Measurements from ENCODE around the gene HTR3C.
A peak's percentile ranks its signal among the peaks of the same experiment; 100 is the strongest.

Gene HTR3C

GRCh38 chr3:184045995-184046394 is 6.9 kb upstream of the HTR3C start:
- Histone ChIP-seq H3K36me3 (ENCODE audit: control insufficient read depth in 4 of 4, insufficient read depth in 4 of 4, low read length in 3 of 4) (no peaks in the 10 kb centered on the region), H3K27me3 (replicated peaks in 2 of 5; ENCODE audit: control insufficient read depth in 4 of 5, insufficient read depth in 5 of 5, low read length in 4 of 5) (peaks cover 0 to 2% (median 0%) of the 10 kb centered on the region in 5 experiments), H3K4me3 (ENCODE audit: control insufficient read depth in 1 of 7, extremely low read depth in 1 of 7, insufficient read depth in 4 of 7, low read depth in 2 of 7, low read length in 6 of 7) (no peak overlapping the region), H3K4me1 (ENCODE audit: control extremely low read depth in 1 of 4, control insufficient read depth in 4 of 4, insufficient read depth in 4 of 4, low read length in 3 of 4) (peaks cover 0 to 3% (median 0%) of the 10 kb centered on the region in 4 experiments), H3K9me3 (ENCODE audit: control extremely low read depth in 1 of 5, control insufficient read depth in 4 of 5, insufficient read depth in 2 of 5, low read depth in 1 of 5, low read length in 4 of 5) (no peaks in the 10 kb centered on the region), H3K27ac (ENCODE audit: insufficient read depth in 1 of 2, low read depth in 1 of 2, low read length in 2 of 2, poor library complexity in 1 of 2, severe bottlenecking in 2 of 2) (no peak overlapping the region)
- CTCF ChIA-PET: no interaction called here
- WGBS (ENCODE audit: insufficient coverage): 78% methylated on average over 4 of the region's 5 CpGs
- POLR2A ChIA-PET: no interaction called here
- peak in 1 of 3 donors; percentile 21 for DNase-seq

DNA sequence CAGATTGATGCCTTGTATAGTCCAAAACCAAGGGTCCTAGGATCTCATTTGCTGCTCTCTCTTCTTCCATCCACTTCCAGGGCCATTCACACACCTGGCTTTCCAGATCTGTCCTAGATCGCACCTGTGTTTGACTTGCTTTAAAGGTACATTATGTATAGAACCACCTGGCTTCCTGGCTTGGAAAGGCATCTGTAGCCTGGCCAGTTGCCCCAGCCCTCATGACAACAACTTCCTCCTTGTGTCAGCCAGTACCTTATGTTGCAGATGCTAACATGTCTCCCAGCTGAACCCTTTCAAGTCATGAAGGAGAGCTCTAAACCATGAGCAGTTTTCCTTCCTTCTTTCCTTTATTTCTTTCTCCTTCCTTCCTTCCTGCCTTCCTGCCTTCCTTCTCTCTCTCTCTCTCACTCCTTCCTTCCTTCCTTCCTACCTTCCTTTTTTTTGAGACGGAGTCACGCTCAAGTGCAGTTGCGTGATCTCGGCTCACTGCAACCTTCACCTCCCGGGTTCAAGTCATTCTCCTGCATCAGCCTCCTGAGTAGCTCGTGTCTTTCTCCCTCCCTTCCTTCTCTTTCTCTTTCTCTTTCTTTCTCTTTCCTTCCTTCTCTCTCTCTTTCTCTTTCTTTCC is 2.5 kb upstream of the HTR3C start:
- WGBS (ENCODE audit: insufficient coverage): 81% methylated on average over 6 of the region's 7 CpGs
- Histone ChIP-seq H3K27me3 (replicated peaks in 2 of 5; ENCODE audit: control insufficient read depth in 4 of 5, insufficient read depth in 5 of 5, low read length in 4 of 5) (peaks cover 0 to 8% (median 3%) of the 10 kb centered on the region in 5 experiments), H3K36me3 (ENCODE audit: control insufficient read depth in 4 of 4, insufficient read depth in 4 of 4, low read length in 3 of 4) (no peaks in the 10 kb centered on the region), H3K4me1 (ENCODE audit: control extremely low read depth in 1 of 4, control insufficient read depth in 4 of 4, insufficient read depth in 4 of 4, low read length in 3 of 4) (peaks cover 0 to 3% (median 0%) of the 10 kb centered on the region in 4 experiments), H3K4me3 (ENCODE audit: control insufficient read depth in 1 of 7, extremely low read depth in 1 of 7, insufficient read depth in 4 of 7, low read depth in 2 of 7, low read length in 6 of 7) (no peak overlapping the region), H3K27ac (ENCODE audit: insufficient read depth in 1 of 2, low read depth in 1 of 2, low read length in 2 of 2, poor library complexity in 1 of 2, severe bottlenecking in 2 of 2) (no peak overlapping the region), H3K9me3 (ENCODE audit: control extremely low read depth in 1 of 5, control insufficient read depth in 4 of 5, insufficient read depth in 2 of 5, low read depth in 1 of 5, low read length in 4 of 5) (no peaks in the 10 kb centered on the region)
- POLR2A ChIA-PET: no interaction called here
- CTCF ChIA-PET: interaction anchor here (1.4 kb wide), 1 partner anchor 9 kb away, joined by 3 read pairs; no protein-coding TSS in a partner anchor
- DNase-seq: peak in 2 of 3 donors; percentile 25 to 39

- no peak for DNase-seq
- no peaks in the 10 kb centered on the region for H3K9me3 ChIP-seq (ENCODE audit: control extremely low read depth in 1 of 5, control insufficient read depth in 4 of 5, insufficient read depth in 2 of 5, low read depth in 1 of 5, low read length in 4 of 5)
- ChIA-PET CTCF (interaction anchor here (1.1 to 1.5 kb wide), 3 partner anchors 10 to 192 kb away, joined by 3 to 6 read pairs (median 3); partner anchors contain the start of gene EEF1AKMT4), POLR2A (no interaction called here)
- H3K27me3 ChIP-seq (replicated peaks in 2 of 5; ENCODE audit: control insufficient read depth in 4 of 5, insufficient read depth in 5 of 5, low read length in 4 of 5): peaks cover 0 to 3% (median 0%) of the 10 kb centered on the region in 5 experiments
- no peaks in the 10 kb centered on the region for H3K36me3 ChIP-seq (ENCODE audit: control insufficient read depth in 4 of 4, insufficient read depth in 4 of 4, low read length in 3 of 4)
- WGBS (ENCODE audit: insufficient coverage): 91% methylated on average over 8 of the region's 9 CpGs
- no peak overlapping the region for H3K27ac ChIP-seq (ENCODE audit: insufficient read depth in 1 of 2, low read depth in 1 of 2, low read length in 2 of 2, poor library complexity in 1 of 2, severe bottlenecking in 2 of 2)
- no peak overlapping the region for H3K4me3 ChIP-seq (ENCODE audit: control insufficient read depth in 1 of 7, extremely low read depth in 1 of 7, insufficient read depth in 4 of 7, low read depth in 2 of 7, low read length in 6 of 7)
- H3K4me1 ChIP-seq (ENCODE audit: control extremely low read depth in 1 of 4, control insufficient read depth in 4 of 4, insufficient read depth in 4 of 4, low read length in 3 of 4): no peaks in the 10 kb centered on the region
Measured at GRCh38 chr3:184058029-184058428, 5.2 kb downstream of the HTR3C start.

DNA sequence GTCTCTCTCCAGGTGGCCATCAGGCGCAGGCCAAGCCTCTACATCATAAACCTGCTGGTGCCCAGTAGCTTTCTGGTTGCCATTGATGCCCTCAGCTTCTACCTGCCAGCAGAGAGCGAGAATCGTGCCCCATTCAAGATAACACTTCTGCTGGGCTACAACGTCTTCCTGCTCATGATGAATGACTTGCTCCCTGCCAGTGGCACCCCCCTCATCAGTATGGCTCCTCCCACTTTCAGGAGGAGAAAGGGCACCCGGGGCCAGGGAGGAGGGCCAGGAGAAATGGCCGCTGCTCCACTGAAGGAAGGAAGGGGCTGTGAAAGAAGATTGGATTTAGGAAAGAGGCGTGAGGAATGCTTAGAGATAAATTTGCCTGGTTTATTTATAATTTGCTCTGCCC is 6.6 kb downstream of the HTR3C start:
- Histone ChIP-seq H3K9me3 (ENCODE audit: control extremely low read depth in 1 of 5, control insufficient read depth in 4 of 5, insufficient read depth in 2 of 5, low read depth in 1 of 5, low read length in 4 of 5) (no peaks in the 10 kb centered on the region), H3K4me1 (ENCODE audit: control extremely low read depth in 1 of 4, control insufficient read depth in 4 of 4, insufficient read depth in 4 of 4, low read length in 3 of 4) (no peaks in the 10 kb centered on the region), H3K27me3 (replicated peaks in 2 of 5; ENCODE audit: control insufficient read depth in 4 of 5, insufficient read depth in 5 of 5, low read length in 4 of 5) (peaks cover 0 to 2% (median 0%) of the 10 kb centered on the region in 5 experiments), H3K27ac (ENCODE audit: insufficient read depth in 1 of 2, low read depth in 1 of 2, low read length in 2 of 2, poor library complexity in 1 of 2, severe bottlenecking in 2 of 2) (no peak overlapping the region), H3K4me3 (ENCODE audit: control insufficient read depth in 1 of 7, extremely low read depth in 1 of 7, insufficient read depth in 4 of 7, low read depth in 2 of 7, low read length in 6 of 7) (no peak overlapping the region), H3K36me3 (ENCODE audit: control insufficient read depth in 4 of 4, insufficient read depth in 4 of 4, low read length in 3 of 4) (no peaks in the 10 kb centered on the region)
- ChIA-PET POLR2A (no interaction called here), CTCF (no interaction called here)
- DNase-seq: peak in 1 of 3 donors; percentile 12
- 45% methylated on average over 7 of the region's 7 CpGs for WGBS (ENCODE audit: insufficient coverage)

- CTCF ChIA-PET: no interaction called here
- Histone ChIP-seq H3K27me3 (replicated peaks in 2 of 5; ENCODE audit: control insufficient read depth in 4 of 5, insufficient read depth in 5 of 5, low read length in 4 of 5) (no peaks in the 10 kb centered on the region), H3K4me1 (ENCODE audit: control extremely low read depth in 1 of 4, control insufficient read depth in 4 of 4, insufficient read depth in 4 of 4, low read length in 3 of 4) (no peaks in the 10 kb centered on the region), H3K4me3 (ENCODE audit: control insufficient read depth in 1 of 7, extremely low read depth in 1 of 7, insufficient read depth in 4 of 7, low read depth in 2 of 7, low read length in 6 of 7) (no peak overlapping the region), H3K36me3 (ENCODE audit: control insufficient read depth in 4 of 4, insufficient read depth in 4 of 4, low read length in 3 of 4) (no peaks in the 10 kb centered on the region), H3K9me3 (ENCODE audit: control extremely low read depth in 1 of 5, control insufficient read depth in 4 of 5, insufficient read depth in 2 of 5, low read depth in 1 of 5, low read length in 4 of 5) (no peaks in the 10 kb centered on the region), H3K27ac (ENCODE audit: insufficient read depth in 1 of 2, low read depth in 1 of 2, low read length in 2 of 2, poor library complexity in 1 of 2, severe bottlenecking in 2 of 2) (no peak overlapping the region)
- no peak for DNase-seq
- POLR2A ChIA-PET: no interaction called here
Measured at GRCh38 chr3:184062637-184063036, 9.8 kb downstream of the HTR3C start.

DNA sequence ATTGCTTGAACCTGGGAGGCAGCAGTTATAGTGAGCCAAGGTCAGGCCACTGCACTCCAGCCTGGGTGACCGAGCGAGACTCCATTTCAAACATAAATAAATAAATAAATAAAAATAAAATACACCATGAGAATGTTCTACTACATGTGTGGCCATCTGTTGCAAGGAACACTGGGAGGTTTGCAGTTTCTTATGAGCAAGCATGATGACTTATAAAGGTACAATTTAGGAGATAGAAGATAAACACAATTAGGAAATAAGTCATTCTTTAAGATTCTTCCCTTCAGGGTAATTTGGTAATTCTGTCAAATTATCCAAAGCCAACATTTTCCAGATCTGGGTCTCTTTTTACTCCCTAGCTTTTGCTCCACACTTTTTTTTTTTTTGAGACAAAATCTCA is 13.4 kb downstream of the HTR3C start:
- H3K36me3 ChIP-seq (ENCODE audit: control insufficient read depth in 4 of 4, insufficient read depth in 4 of 4, low read length in 3 of 4): no peaks in the 10 kb centered on the region
- CTCF ChIA-PET: no interaction called here
- no peaks in the 10 kb centered on the region for H3K27me3 ChIP-seq (replicated peaks in 2 of 5; ENCODE audit: control insufficient read depth in 4 of 5, insufficient read depth in 5 of 5, low read length in 4 of 5)
- no CpG with 5 or more reads among the region's 2 CpGs for WGBS (ENCODE audit: insufficient coverage)
- H3K9me3 ChIP-seq (ENCODE audit: control extremely low read depth in 1 of 5, control insufficient read depth in 4 of 5, insufficient read depth in 2 of 5, low read depth in 1 of 5, low read length in 4 of 5): peaks cover 3 to 8% (median 3%) of the 10 kb centered on the region in 5 experiments
- no peak for DNase-seq
- no peak overlapping the region for H3K4me3 ChIP-seq (ENCODE audit: control insufficient read depth in 1 of 7, extremely low read depth in 1 of 7, insufficient read depth in 4 of 7, low read depth in 2 of 7, low read length in 6 of 7)
- POLR2A ChIA-PET: no interaction called here
- H3K4me1 ChIP-seq (ENCODE audit: control extremely low read depth in 1 of 4, control insufficient read depth in 4 of 4, insufficient read depth in 4 of 4, low read length in 3 of 4): no peaks in the 10 kb centered on the region
- H3K27ac ChIP-seq (ENCODE audit: insufficient read depth in 1 of 2, low read depth in 1 of 2, low read length in 2 of 2, poor library complexity in 1 of 2, severe bottlenecking in 2 of 2): no peak overlapping the region

- no peaks in the 10 kb centered on the region for H3K4me1 ChIP-seq (ENCODE audit: control extremely low read depth in 1 of 4, control insufficient read depth in 4 of 4, insufficient read depth in 4 of 4, low read length in 3 of 4)
- CTCF ChIA-PET: interaction anchor here (0.8 to 1.1 kb wide), 2 partner anchors 9 to 48 kb away, joined by 3 read pairs; no protein-coding TSS in a partner anchor
Measured at GRCh38 chr3:184067573-184068055, 14.8 kb downstream of the HTR3C start.

More at GRCh38 chr3:184067573-184068055, 14.8 kb downstream of the HTR3C start:
- Histone ChIP-seq H3K36me3 (ENCODE audit: control insufficient read depth in 4 of 4, insufficient read depth in 4 of 4, low read length in 3 of 4) (no peaks in the 10 kb centered on the region), H3K4me3 (ENCODE audit: control insufficient read depth in 1 of 7, extremely low read depth in 1 of 7, insufficient read depth in 4 of 7, low read depth in 2 of 7, low read length in 6 of 7) (no peak overlapping the region), H3K27ac (ENCODE audit: insufficient read depth in 1 of 2, low read depth in 1 of 2, low read length in 2 of 2, poor library complexity in 1 of 2, severe bottlenecking in 2 of 2) (no peak overlapping the region), H3K9me3 (ENCODE audit: control extremely low read depth in 1 of 5, control insufficient read depth in 4 of 5, insufficient read depth in 2 of 5, low read depth in 1 of 5, low read length in 4 of 5) (peaks cover 3 to 9% (median 4%) of the 10 kb centered on the region in 5 experiments), H3K27me3 (replicated peaks in 2 of 5; ENCODE audit: control insufficient read depth in 4 of 5, insufficient read depth in 5 of 5, low read length in 4 of 5) (no peaks in the 10 kb centered on the region)
- peak in 1 of 3 donors; percentile 10 for DNase-seq
- 93% methylated on average over 4 of the region's 6 CpGs for WGBS (ENCODE audit: insufficient coverage)
- POLR2A ChIA-PET: no interaction called here

All from common myeloid progenitor, CD34-positive (primary cell).